ENCODE data around the gene PEAK3. TPM values are rescaled to one million over a fixed set of nuclear protein-coding genes. Genes with fewer than 3 reads are reported as not detected.

The PEAK3 gene, protein sequence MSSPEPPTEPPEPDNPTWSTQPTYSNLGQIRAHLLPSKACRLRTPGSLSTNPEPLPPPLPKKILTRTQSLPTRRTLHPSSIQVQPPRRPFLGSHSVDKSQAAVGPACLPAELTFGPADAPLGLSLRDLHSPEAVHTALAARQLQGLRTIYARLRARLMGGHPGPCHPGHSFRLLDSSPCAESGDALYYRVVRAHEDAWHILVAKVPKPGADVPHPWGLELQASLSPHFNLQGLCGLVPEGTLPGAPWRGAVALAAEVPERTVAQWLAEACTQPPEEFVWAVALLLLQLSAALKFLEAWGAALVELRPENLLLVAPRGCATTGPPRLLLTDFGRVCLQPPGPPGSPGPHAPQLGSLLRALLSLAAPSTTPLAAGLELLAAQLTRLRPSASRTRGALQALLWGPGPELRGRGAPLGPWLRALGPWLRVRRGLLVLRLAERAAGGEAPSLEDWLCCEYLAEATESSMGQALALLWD
- total RNA-seq: under 1 TPM; 0.41 to 0.82 (median 0.63) TPM
- under 1 TPM; under 0.01 to 0.74 (median 0.46) TPM for polyA plus RNA-seq

DNA sequence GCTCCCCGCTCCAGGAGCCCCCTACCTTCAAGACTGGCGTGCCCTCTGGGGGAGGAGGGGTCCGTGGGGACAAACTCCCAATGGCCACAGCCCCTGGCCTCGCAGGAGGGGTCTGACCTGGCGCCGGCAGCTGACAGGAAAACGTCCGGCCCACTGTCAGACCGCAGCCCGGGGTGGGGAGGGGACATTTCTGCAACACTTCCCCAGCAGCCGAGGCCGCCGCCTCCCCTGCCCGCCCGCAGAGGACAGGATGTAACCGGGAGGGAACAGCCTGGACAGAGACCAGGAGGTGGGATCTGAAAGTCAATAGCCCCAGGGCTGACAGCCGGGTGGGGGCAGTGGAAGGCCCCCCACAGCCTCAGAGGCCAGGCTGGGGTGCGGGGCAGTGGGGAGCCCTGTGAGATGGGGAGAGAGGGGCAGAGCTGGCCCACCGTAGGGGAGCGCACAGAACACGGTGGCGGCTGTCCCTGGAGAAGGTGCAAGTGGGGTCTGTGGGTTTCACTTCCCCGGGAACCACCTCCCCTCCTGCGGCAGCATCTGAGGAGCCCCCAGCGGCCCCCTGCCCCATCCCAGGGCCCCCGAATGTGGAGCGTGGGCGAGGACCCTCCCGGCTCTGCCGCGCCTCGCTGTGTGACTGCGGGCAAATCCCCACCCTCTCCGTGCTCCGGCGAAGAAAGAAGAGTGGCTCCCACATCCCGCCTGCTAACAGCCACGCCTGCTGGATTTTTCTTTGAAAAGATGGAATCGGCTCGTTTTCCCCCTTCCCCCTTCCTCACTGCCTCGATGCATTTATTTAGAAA lies at the start of gene PEAK3:
Gene PEAK3 (minus strand): TSS at position 114 of the 800 bp plus-strand sequence. CDS start 1,244 bp downstream, outside the sequence.
- no peak for TF ChIP-seq CTCF (IDR thresholded peaks at IDR 0.05)
- TF ChIP-seq POLR2A (IDR thresholded peaks at IDR 0.05): no peak
- TF ChIP-seq EP300 (IDR thresholded peaks at IDR 0.05): no peak
- TF ChIP-seq POLR2AphosphoS5 (IDR thresholded peaks at IDR 0.05): peak in 3 of 4 donors; percentile 7 to 18 (median 13)

DNA sequence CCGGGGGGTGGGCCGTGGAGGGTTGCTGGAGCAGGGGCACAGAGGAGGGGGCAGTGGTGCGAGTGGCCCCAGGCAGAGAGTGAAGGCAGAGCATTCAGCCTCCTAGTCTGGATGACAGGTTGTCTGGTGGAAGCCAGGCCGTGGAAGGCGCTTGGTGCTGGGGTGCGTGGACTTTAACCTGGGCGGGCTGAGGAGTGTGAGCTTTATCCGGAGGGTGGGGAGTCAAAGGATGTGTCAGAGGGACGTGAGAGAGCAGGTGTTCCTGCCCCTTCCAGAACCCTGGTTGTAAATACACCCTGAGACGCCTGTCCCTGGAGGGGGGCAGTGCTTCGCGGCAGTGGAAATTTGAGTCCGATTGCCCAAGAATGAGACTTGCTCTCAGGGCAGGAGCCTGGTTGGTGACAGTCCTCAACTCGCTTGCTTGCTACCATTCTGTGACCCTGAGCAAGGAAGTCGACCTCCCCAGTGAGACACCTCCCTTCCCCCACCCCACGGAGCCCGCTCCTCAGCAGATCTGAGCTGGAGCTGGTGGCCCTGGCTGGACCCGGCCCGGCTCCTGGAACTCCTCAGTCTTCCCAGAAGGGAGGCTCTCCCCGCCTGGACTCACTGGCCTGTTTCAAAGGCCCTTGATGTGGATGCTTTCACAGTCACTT lies 48.8 kb upstream of the PEAK3 start:
- 16 to 60% methylated on average over 20 of the region's 20 CpGs for WGBS, 2 donors
- H3K27me3 ChIP-seq: no peaks in the 10 kb centered on the region
- peaks cover 0 to 66% (median 59%) of the 10 kb centered on the region in 4 donors for H3K4me1 ChIP-seq
- peak in 1 of 2 donors; percentile 77 for TF ChIP-seq POLR2A (IDR thresholded peaks at IDR 0.05)
- peak in 1 of 4 donors; percentile 33 for TF ChIP-seq POLR2AphosphoS5 (IDR thresholded peaks at IDR 0.05)
- no peak for TF ChIP-seq CTCF (IDR thresholded peaks at IDR 0.05)
- H3K36me3 ChIP-seq: peaks cover 0 to 1% (median 0%) of the 10 kb centered on the region in 4 donors
- peak overlapping the region in 2 of 4 donors; percentile 1 to 10 for H3K27ac ChIP-seq
- intact Hi-C loops (cut with DNase I): no loop called here
- no peaks in the 10 kb centered on the region for H3K9me3 ChIP-seq
- no peak for DNase-seq
- no peak overlapping the region for H3K4me3 ChIP-seq

More for the DNA sequence above, at the start of gene PEAK3:
- DNase-seq: peak; percentile 89
- peaks cover 0 to 15% (median 12%) of the 10 kb centered on the region in 4 donors for H3K4me1 ChIP-seq
- H3K4me3 ChIP-seq: peak within 1 kb of the TSS in 3 of 4 donors; percentile 25 to 39 (median 39)
- intact Hi-C loops (cut with DNase I): no loop called here
- no peaks in the 10 kb centered on the region for H3K36me3 ChIP-seq
- peak within 1 kb of the TSS in 2 of 4 donors; percentile 33 to 40 for H3K27ac ChIP-seq
- peaks cover 0 to 5% (median 0%) of the 10 kb centered on the region in 3 donors for H3K27me3 ChIP-seq
- WGBS, 2 donors: 8 to 10% methylated on average over 41 of the region's 41 CpGs
- H3K9me3 ChIP-seq: no peaks in the 10 kb centered on the region

DNA sequence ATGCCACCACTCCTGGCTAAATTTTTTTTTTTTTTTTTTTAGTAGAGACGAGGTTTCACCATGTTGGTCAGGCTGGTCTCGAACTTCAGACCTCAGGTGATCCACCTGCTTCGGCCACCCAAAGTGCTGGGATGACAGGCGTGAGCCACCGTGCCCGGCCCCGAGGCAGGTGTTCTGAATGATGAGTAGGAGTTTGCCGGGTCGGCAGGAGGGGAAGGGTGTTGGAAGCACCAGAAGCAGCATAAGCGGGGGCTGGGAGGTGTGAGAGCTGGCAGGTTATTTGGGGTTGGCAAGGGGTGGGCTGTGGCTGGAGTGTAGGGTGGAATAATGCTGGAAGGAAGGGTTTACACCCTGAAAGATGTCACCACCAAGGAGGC lies 48.3 kb upstream of the PEAK3 start:
- Histone ChIP-seq H3K4me1 (peaks cover 0 to 66% (median 59%) of the 10 kb centered on the region in 4 donors), H3K4me3 (no peak overlapping the region), H3K36me3 (peaks cover 0 to 5% (median 0%) of the 10 kb centered on the region in 4 donors), H3K27me3 (no peaks in the 10 kb centered on the region), H3K9me3 (no peaks in the 10 kb centered on the region), H3K27ac (peak overlapping the region in 2 of 4 donors; percentile 1 to 10)
- TF ChIP-seq EP300 (IDR thresholded peaks at IDR 0.05) (no peak), CTCF (IDR thresholded peaks at IDR 0.05) (no peak), POLR2AphosphoS5 (IDR thresholded peaks at IDR 0.05) (no peak), POLR2A (IDR thresholded peaks at IDR 0.05) (no peak)
- no peak for DNase-seq
- intact Hi-C loops (cut with DNase I): no loop called here
- WGBS, 2 donors: 19 to 73% methylated on average over 10 of the region's 10 CpGs

DNA sequence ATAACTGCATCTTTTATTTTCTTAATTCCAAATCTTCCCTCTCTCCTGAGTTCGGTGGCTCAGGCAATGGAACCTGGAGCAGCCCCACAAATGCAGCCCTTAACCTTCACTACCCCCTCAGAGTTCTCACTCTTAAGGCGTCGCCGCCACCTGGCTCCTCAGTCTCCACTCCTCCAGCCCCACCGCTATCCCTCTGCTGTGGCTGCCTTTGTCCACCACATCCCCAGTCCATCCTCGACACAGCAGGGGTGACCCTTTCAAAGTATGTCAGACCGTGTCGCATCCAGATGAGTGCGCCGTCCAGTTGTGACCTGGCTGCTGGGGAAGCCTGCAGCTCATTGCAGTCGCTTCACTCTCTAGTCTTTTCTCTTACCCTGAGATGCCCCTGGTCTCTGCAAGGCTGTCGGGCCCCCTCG lies 47.5 kb upstream of the PEAK3 start:
- no peaks in the 10 kb centered on the region for H3K9me3 ChIP-seq
- peaks cover 0 to 11% (median 3%) of the 10 kb centered on the region in 4 donors for H3K36me3 ChIP-seq
- DNase-seq: no peak
- H3K27me3 ChIP-seq: no peaks in the 10 kb centered on the region
- H3K4me1 ChIP-seq: peaks cover 0 to 66% (median 59%) of the 10 kb centered on the region in 4 donors
- H3K27ac ChIP-seq: peak overlapping the region in 2 of 4 donors; percentile 86 to 88
- intact Hi-C loops (cut with DNase I): loop anchor here (5.0 kb wide), 2 partner anchors 57 to 177 kb away; partner anchors contain the start of gene AP3D1
- TF ChIP-seq POLR2A (IDR thresholded peaks at IDR 0.05) (no peak), POLR2AphosphoS5 (IDR thresholded peaks at IDR 0.05) (no peak), EP300 (IDR thresholded peaks at IDR 0.05) (no peak)
- H3K4me3 ChIP-seq: peak overlapping the region; percentile 80 to 98 (median 90)
- 14 to 57% methylated on average over 13 of the region's 13 CpGs for WGBS, 2 donors

Data from sigmoid colon (tissue), 7 donors.